Chondrocyte (in vitro differentiated cells): ENCODE measurements around the gene KANSL3. TPM values are rescaled to one million over a fixed set of nuclear protein-coding genes. Genes with fewer than 3 reads are reported as not detected.

ENCODE experiments used
- DNase-seq: peaks from one replicate; pipeline ENCODE4 v3.0.0; 2021; ENCODE audit warnings: mixed read lengths, low spot score
- H3K27ac Mint-ChIP-seq: one replicate; pipeline ENCODE4 v1.8.0; 2021; ENCODE audit warnings: mild to moderate bottlenecking, moderate library complexity, mixed read lengths; ENCODE audit not compliant: unreplicated experiment
- H3K27me3 Mint-ChIP-seq: 2 replicates; pipeline ENCODE4 v1.8.0; 2021; ENCODE audit warnings: low read depth, mixed read lengths
- H3K36me3 Mint-ChIP-seq: 2 replicates; pipeline ENCODE4 v1.8.0; 2021; ENCODE audit warnings: low read depth, mixed read lengths
- H3K4me1 Mint-ChIP-seq: 2 replicates; pipeline ENCODE4 v1.8.0; 2021; ENCODE audit warnings: low read depth, mild to moderate bottlenecking, mixed read lengths
- H3K4me3 Mint-ChIP-seq: one replicate; pipeline ENCODE4 v1.8.0; 2021; ENCODE audit warnings: mild to moderate bottlenecking, moderate library complexity, mixed read lengths; ENCODE audit not compliant: unreplicated experiment
- H3K9me3 Mint-ChIP-seq: 2 replicates; pipeline ENCODE4 v1.8.0; 2021; ENCODE audit warnings: low read depth, mixed read lengths
- CTCF ChIP-seq: fragments of 200-600 bp; sonication (generic); IDR thresholded peaks from 2 replicates; pipeline ENCODE4 v1.5.0; 2021; ENCODE audit warnings: antibody characterized with exemption, mild to moderate bottlenecking, moderate library complexity
- total RNA-seq: library from RNA; stranded (reverse); gene quantifications from 3 replicates; pipeline ENCODE4 v1.2.1, GENCODE V29; 2021

Gene KANSL3
- total RNA-seq, 1 donor from 2014 or later = 32.6 TPM

GRCh38 chr2:96550787-96551604 is 87.1 kb downstream of the KANSL3 start:
- no peak overlapping the region for H3K4me3 Mint-ChIP-seq
- peaks cover 2% of the 10 kb centered on the region for H3K36me3 Mint-ChIP-seq
- peak; percentile 77 for DNase-seq
- peaks cover 20% of the 10 kb centered on the region for H3K4me1 Mint-ChIP-seq
- H3K27me3 Mint-ChIP-seq = no peaks in the 10 kb centered on the region
- no peaks in the 10 kb centered on the region for H3K9me3 Mint-ChIP-seq
- H3K27ac Mint-ChIP-seq = no peak overlapping the region
- no peak for TF ChIP-seq CTCF

- H3K9me3 Mint-ChIP-seq = no peaks in the 10 kb centered on the region
- H3K27ac Mint-ChIP-seq = no peak overlapping the region
- peak; percentile 94 for DNase-seq
- H3K36me3 Mint-ChIP-seq = peaks cover 2% of the 10 kb centered on the region
- peaks cover 20% of the 10 kb centered on the region for H3K4me1 Mint-ChIP-seq
- H3K27me3 Mint-ChIP-seq = no peaks in the 10 kb centered on the region
- TF ChIP-seq CTCF = peak; percentile 62
- no peak overlapping the region for H3K4me3 Mint-ChIP-seq
Observed at GRCh38 chr2:96549967-96550786, 87.9 kb downstream of the KANSL3 start.

GRCh38 chr2:96549466-96549785 is 88.7 kb downstream of the KANSL3 start:
- no peak for DNase-seq
- Mint-ChIP-seq H3K9me3 (no peaks in the 10 kb centered on the region), H3K27me3 (no peaks in the 10 kb centered on the region), H3K36me3 (peaks cover 3% of the 10 kb centered on the region), H3K27ac (no peak overlapping the region), H3K4me3 (no peak overlapping the region), H3K4me1 (peaks cover 20% of the 10 kb centered on the region)
- no peak for TF ChIP-seq CTCF

GRCh38 chr2:96548558-96549465 is 89.3 kb downstream of the KANSL3 start:
- no peak for TF ChIP-seq CTCF
- H3K27me3 Mint-ChIP-seq = no peaks in the 10 kb centered on the region
- peaks cover 5% of the 10 kb centered on the region for H3K36me3 Mint-ChIP-seq
- no peaks in the 10 kb centered on the region for H3K9me3 Mint-ChIP-seq
- no peak overlapping the region for H3K4me3 Mint-ChIP-seq
- H3K4me1 Mint-ChIP-seq = peaks cover 20% of the 10 kb centered on the region
- peak overlapping the region; percentile 32 for H3K27ac Mint-ChIP-seq
- peak; percentile 85 for DNase-seq

GRCh38 chr2:96547731-96548171 is 90.4 kb downstream of the KANSL3 start:
- Mint-ChIP-seq H3K4me3 (peak overlapping the region; percentile 13), H3K27ac (peak overlapping the region; percentile 84), H3K36me3 (peaks cover 8% of the 10 kb centered on the region), H3K27me3 (no peaks in the 10 kb centered on the region), H3K4me1 (peaks cover 20% of the 10 kb centered on the region), H3K9me3 (no peaks in the 10 kb centered on the region)
- TF ChIP-seq CTCF = peak; percentile 73
- peak; percentile 54 for DNase-seq
